PFSK-1 (cell line): ENCODE data around the gene USP46.

ENCODE experiments used
- FOXP2 ChIP-seq: optimal IDR thresholded peaks from 2 replicates; pipeline ENCODE3; 2011; ENCODE audit warnings: borderline replicate concordance, control low read depth, inconsistent platforms; ENCODE audit not compliant: insufficient read depth; ENCODE audit errors: extremely low read length, extremely low read depth
- POLR2AphosphoS5 ChIP-seq: IDR thresholded peaks from 2 replicates; pipeline ENCODE4 v1.6.1; 2012; ENCODE audit warnings: low read depth, mild to moderate bottlenecking, control low read depth, low read length, moderate library complexity
- SIN3A ChIP-seq: IDR thresholded peaks from 2 replicates; pipeline ENCODE4 v1.6.1; 2012; ENCODE audit warnings: mild to moderate bottlenecking, low read length, moderate library complexity, borderline replicate concordance; ENCODE audit not compliant: insufficient read depth
- TAF1 ChIP-seq: IDR thresholded peaks from 2 replicates; pipeline ENCODE4 v1.6.1; 2012; ENCODE audit warnings: low read length, control low read depth, borderline replicate concordance; ENCODE audit not compliant: insufficient read depth

DNA sequence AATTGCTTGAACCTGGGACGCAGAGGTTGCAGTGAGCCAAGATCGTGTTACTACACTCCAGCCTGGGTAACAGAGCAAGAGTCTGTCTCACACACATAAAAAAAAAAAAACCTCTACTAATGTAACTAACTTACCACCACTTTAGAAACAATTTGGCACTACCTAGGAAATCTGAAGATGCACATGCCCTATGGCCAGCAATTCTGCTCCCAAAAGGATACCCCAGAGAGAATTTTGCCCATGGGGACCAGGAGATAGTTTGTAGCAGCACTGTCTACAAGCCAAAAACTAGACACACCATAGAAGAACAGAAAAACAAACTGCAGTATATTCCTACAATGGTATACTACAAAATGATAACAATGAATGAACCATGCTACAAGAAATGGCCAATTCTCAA lies 37.5 kb downstream of the USP46 start:
- no peak for TF ChIP-seq POLR2AphosphoS5
- no peak for TF ChIP-seq TAF1
- no peak for TF ChIP-seq SIN3A
- TF ChIP-seq FOXP2, result no peak
